ENCODE data around the gene VPS52. TPM values are rescaled to one million over a fixed set of nuclear protein-coding genes. Genes with fewer than 3 reads are reported as not detected.

Gene VPS52
- total RNA-seq, 1 donor from 2014 or later = 32.3 TPM

GRCh38 chr6:33201147-33201545 is 70.5 kb downstream of the VPS52 start:
- no peak for DNase-seq (ENCODE audit: low read depth)
- H3K36me3 ChIP-seq (ENCODE audit: control insufficient read depth, insufficient read depth, low read length) = peaks cover 8% of the 10 kb centered on the region
- no peak for TF ChIP-seq CTCF (IDR thresholded peaks at IDR 0.05; ENCODE audit: insufficient read depth, low read length, poor library complexity, severe bottlenecking)
- H3K4me3 ChIP-seq (ENCODE audit: low read depth, low read length) = peak overlapping the region; percentile 73
- H3K27me3 ChIP-seq (ENCODE audit: control insufficient read depth, insufficient read depth, low read length) = no peaks in the 10 kb centered on the region

Other genes starting within 250 kb of the VPS52 start
- gene HLA-DPA1, start 198.2 kb downstream of the VPS52 start, total RNA-seq = 0.29 and 0.48 TPM in 2 replicates
- 5.5 and 7.6 TPM in 2 replicates for gene HLA-DPB1, start 195.9 kb downstream of the VPS52 start, total RNA-seq
- 0.14 and 0.38 TPM in 2 replicates for gene COL11A2, start 79.4 kb downstream of the VPS52 start, total RNA-seq
- 24.4 and 24.9 TPM in 2 replicates for gene RXRB, start 71.2 kb downstream of the VPS52 start, total RNA-seq
- gene SLC39A7, start 71.0 kb downstream of the VPS52 start, total RNA-seq = 94.1 and 94.9 TPM in 2 replicates
- gene HSD17B8, start 67.2 kb downstream of the VPS52 start, total RNA-seq = 11.4 and 13.1 TPM in 2 replicates
- gene RING1, start 63.4 kb downstream of the VPS52 start, total RNA-seq = 12.1 and 16.4 TPM in 2 replicates
- 6,267 and 7,360 TPM in 2 replicates for gene RPS18, start 199 bp upstream of the VPS52 start, total RNA-seq
- gene B3GALT4, start 5.2 kb upstream of the VPS52 start, total RNA-seq = 1.4 and 2.5 TPM in 2 replicates
- gene WDR46, start 17.4 kb upstream of the VPS52 start, total RNA-seq = 53.2 and 70.5 TPM in 2 replicates
- 42.9 and 51.4 TPM in 2 replicates for gene PFDN6, start 17.7 kb upstream of the VPS52 start, total RNA-seq
- gene RGL2, start 27.1 kb upstream of the VPS52 start, total RNA-seq = 42.3 and 45.5 TPM in 2 replicates
- gene TAPBP, start 42.2 kb upstream of the VPS52 start, total RNA-seq = 214 and 300 TPM in 2 replicates
- gene ZBTB22, start 45.9 kb upstream of the VPS52 start, total RNA-seq = 17.5 and 18.4 TPM in 2 replicates
- gene DAXX, start 51.1 kb upstream of the VPS52 start, total RNA-seq = 44.4 and 53.7 TPM in 2 replicates
- 8.4 and 10.3 TPM in 2 replicates for gene KIFC1, start 119.9 kb upstream of the VPS52 start, total RNA-seq
- gene PHF1, start 139.1 kb upstream of the VPS52 start, total RNA-seq = 27.9 and 28.0 TPM in 2 replicates
- gene CUTA, start 146.2 kb upstream of the VPS52 start, total RNA-seq = 226 and 227 TPM in 2 replicates
- gene SYNGAP1, start 148.2 kb upstream of the VPS52 start, total RNA-seq = 3.3 and 4.2 TPM in 2 replicates
- 7.4 and 7.6 TPM in 2 replicates for gene ZBTB9, start 182.7 kb upstream of the VPS52 start, total RNA-seq

All from kidney epithelial cell (primary cell).